T47D (cell line): ENCODE data around the gene STC2.
A peak's percentile ranks its signal among the peaks of the same experiment; 100 is the strongest.
"Not testable (repeated sequence)": the region's sequence is repeated elsewhere in the genome, so short reads cannot be mapped to it uniquely, and the experiment has no call there.

ENCODE experiments used
- DNase-seq, 2 experiments: peaks; one replicate each; pipeline versions ENCODE4 v3.0.0 to v3.0.0-alpha.2; 2011 to 2012; ENCODE audit warnings: low read depth in 1 of 2, low spot score in 1 of 2
- JUND ChIP-seq: IDR thresholded peaks from 2 replicates; pipeline ENCODE4 v1.6.1; 2012; ENCODE audit warnings: low read depth
- in situ Hi-C: cut with HindIII; loops from 2 replicates; pipeline ENCODE4 v1.10.0; 2016; ENCODE audit warnings: low sequenced_read_pairs, low pct_unique_long_range_greater_than_20kb

The STC2 gene

DNA sequence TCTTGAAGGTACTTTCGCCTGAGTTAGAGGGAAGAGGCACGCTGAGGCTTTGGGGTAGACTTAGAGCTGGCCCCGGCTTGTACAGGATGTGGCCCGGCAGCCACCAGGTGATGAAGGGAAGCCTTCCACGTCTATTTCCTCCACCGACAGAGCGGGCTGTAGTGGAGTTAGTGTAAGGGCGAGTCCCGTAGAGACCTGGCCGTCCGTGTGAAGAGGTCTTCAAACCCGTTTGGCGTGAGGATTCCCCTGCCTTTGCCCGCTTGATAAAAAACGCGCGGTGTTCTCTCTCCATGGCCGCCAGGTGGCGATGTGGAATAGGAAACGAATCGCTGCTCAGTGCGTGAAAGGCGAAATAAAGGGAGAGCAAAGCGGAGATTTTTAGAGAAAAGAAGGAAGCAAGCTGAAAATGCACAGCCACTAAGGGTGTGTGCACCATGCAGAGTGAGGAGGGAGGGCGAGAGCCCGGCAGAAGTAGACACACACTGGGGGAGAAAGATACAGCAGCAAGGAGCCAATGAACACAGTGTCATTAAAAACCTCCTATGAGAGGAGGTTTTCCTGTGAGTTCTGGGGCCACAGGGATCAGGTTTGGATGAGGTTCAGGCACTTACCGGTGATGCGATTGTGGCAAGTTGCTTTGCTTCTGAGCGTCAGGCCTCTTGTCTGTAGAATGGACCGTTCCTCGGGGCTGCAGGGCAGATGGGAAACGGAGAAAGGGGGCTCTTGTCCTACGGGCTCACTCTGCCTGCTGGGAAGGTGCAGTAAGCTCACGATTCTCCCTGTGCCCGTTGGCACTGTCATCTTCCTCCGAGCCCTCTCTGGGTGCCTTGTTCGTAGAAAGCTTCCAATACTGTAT lies 34.2 kb downstream of the STC2 start:
- in situ Hi-C loops, result no loop called here
- peak; percentile 63 to 92 for DNase-seq
- TF ChIP-seq JUND, result no peak

GRCh38 chr5:173291722-173292658 lies 36.2 kb downstream of the STC2 start:
- no peak for TF ChIP-seq JUND
- DNase-seq, result peak in 1 of 2 experiments; percentile 83
- in situ Hi-C loops, result no loop called here

GRCh38 chr5:173290477-173291131 lies 37.6 kb downstream of the STC2 start:
- TF ChIP-seq JUND, result no peak
- DNase-seq, result no peak
- in situ Hi-C loops, result no loop called here

GRCh38 chr5:173289372-173289771 lies 38.8 kb downstream of the STC2 start:
- no peak for DNase-seq
- in situ Hi-C loops, result no loop called here
- no peak for TF ChIP-seq JUND

DNA sequence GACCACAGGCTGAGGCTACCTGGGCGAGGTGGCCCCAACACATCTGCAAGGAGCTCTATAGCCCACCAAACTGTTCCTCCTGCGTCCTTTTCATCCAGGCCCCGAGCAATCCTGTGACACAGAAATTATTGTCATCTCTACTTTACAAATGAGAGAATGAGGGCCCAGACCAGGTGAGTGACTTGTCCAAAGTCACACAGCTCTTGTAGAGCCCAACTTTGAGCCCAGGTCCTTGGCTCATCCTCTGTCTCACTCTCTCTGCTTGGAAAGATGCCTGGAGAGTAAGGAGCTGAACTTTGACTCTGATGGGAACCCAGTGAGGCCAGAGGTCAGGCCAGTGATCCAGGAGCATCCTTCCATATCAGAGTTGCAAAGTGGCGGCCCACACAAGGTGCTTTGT lies 39.6 kb downstream of the STC2 start:
- no peak for DNase-seq
- in situ Hi-C loops, result no loop called here
- TF ChIP-seq JUND, result no peak

DNA sequence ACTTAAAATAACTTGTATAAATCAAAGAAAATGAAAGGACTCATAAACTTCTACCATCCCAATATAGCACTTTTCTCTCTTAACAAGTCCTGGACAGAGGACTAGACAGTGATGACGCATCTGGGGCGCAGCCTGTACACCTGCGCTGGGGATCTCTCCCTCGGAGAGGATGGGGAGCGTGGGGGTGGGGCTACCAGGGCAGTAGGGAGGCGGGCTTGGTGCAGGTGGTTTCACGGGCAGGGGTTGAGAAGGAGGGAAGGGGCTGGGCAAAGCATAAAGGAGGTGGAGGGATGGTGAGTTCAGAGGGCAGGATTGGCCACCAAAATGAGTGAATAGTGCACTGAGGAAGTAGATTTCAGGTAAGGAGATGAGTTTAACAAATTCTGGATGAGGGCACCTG lies 41.1 kb downstream of the STC2 start:
- TF ChIP-seq JUND, result no peak
- DNase-seq, result no peak
- in situ Hi-C loops, result no loop called here

- in situ Hi-C loops, DNase-seq: not testable (repeated sequence)
Measured at GRCh38 chr5:173284343-173284958, 43.8 kb downstream of the STC2 start.

- DNase-seq, result peak; percentile 83 to 90
- TF ChIP-seq JUND, result no peak
- in situ Hi-C loops, result no loop called here
Measured at GRCh38 chr5:173283318-173284288, 44.6 kb downstream of the STC2 start.

GRCh38 chr5:173282916-173283315 lies 45.3 kb downstream of the STC2 start:
- in situ Hi-C loops, result no loop called here
- no peak for DNase-seq
- no peak for TF ChIP-seq JUND

GRCh38 chr5:173281910-173282309 lies 46.3 kb downstream of the STC2 start:
- DNase-seq, result peak; percentile 17 to 61
- TF ChIP-seq JUND, result no peak
- in situ Hi-C loops, result no loop called here

DNA sequence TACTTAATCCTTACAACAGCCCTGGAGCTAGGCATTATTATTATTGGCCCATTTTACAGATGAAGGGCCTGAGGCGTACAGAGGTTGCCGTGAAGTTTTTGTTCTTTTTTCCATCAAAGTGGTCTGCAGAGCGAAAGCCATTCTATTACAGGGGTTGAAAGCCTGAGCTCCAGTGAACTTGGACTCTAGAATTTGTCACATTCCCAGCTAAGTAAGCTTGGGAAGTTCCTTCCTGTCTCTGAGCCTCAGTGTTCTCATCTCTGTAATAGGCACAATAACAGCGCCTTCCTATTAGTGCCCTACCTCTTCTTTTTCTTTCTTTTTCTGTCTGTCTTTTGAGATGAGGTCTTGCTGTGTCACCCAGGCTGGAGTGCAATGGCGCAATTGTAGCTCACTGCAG lies 49.0 kb downstream of the STC2 start:
- in situ Hi-C loops, result no loop called here
- TF ChIP-seq JUND, result no peak
- DNase-seq, result no peak
